Midbrain (tissue), 1 donor: ENCODE results near the gene LANCL1.
"Not testable (repeated sequence)": the region's sequence is repeated elsewhere in the genome, so short reads cannot be mapped to it uniquely, and the experiment has no call there.

Source experiments
- DNase-seq: peaks from one replicate; lab custom pipeline; 2025; lab: John Stamatoyannopoulos, UW

The LANCL1 gene

GRCh38 chr2:210459880-210460279 is 16.7 kb downstream of the LANCL1 start:
- no peak for DNase-seq

- no peak for DNase-seq
Measured at GRCh38 chr2:210459407-210459806, 17.2 kb downstream of the LANCL1 start.

- DNase-seq: no peak
Measured at GRCh38 chr2:210458395-210458794, 18.2 kb downstream of the LANCL1 start.

- DNase-seq: no peak
Measured at GRCh38 chr2:210456571-210456970, 20.0 kb downstream of the LANCL1 start.

- peak; percentile 14 for DNase-seq
Measured at GRCh38 chr2:210454336-210454735, 22.2 kb downstream of the LANCL1 start.

- DNase-seq: no peak
Measured at GRCh38 chr2:210452194-210452593, 24.4 kb downstream of the LANCL1 start.

GRCh38 chr2:210450942-210451341 is 25.6 kb downstream of the LANCL1 start:
- DNase-seq: not testable (repeated sequence)

GRCh38 chr2:210445732-210446131 is 30.8 kb downstream of the LANCL1 start:
- DNase-seq: no peak

GRCh38 chr2:210445116-210445707 is 31.3 kb downstream of the LANCL1 start:
- DNase-seq: peak; percentile 44

GRCh38 chr2:210443527-210443926 is 33.0 kb downstream of the LANCL1 start:
- DNase-seq: no peak

- DNase-seq: no peak
Measured at GRCh38 chr2:210442878-210443277, 33.7 kb downstream of the LANCL1 start.

- DNase-seq: no peak
Measured at GRCh38 chr2:210442457-210442856, 34.1 kb downstream of the LANCL1 start.

- DNase-seq: no peak
Measured at GRCh38 chr2:210440206-210440605, 36.4 kb downstream of the LANCL1 start.

- no peak for DNase-seq
Measured at GRCh38 chr2:210435439-210435838, 41.1 kb downstream of the LANCL1 start.

GRCh38 chr2:210432633-210433032 is 43.9 kb downstream of the LANCL1 start:
- no peak for DNase-seq

- no peak for DNase-seq
Measured at GRCh38 chr2:210429403-210430137, 47.0 kb downstream of the LANCL1 start.

GRCh38 chr2:210428393-210429179 is 48.0 kb downstream of the LANCL1 start:
- DNase-seq: no peak

- not testable (repeated sequence) for DNase-seq
Measured at GRCh38 chr2:210427309-210427708, 49.2 kb downstream of the LANCL1 start.

GRCh38 chr2:210422366-210422765 is 54.2 kb downstream of the LANCL1 start:
- DNase-seq: no peak

GRCh38 chr2:210421916-210422315 is 54.6 kb downstream of the LANCL1 start:
- no peak for DNase-seq

GRCh38 chr2:210412660-210413059 is 63.9 kb downstream of the LANCL1 start:
- no peak for DNase-seq

GRCh38 chr2:210410542-210410941 is 66.0 kb downstream of the LANCL1 start:
- DNase-seq: no peak
